IMR-90 (cell line): ENCODE measurements around the gene CD80. TPM values are rescaled to one million over a fixed set of nuclear protein-coding genes. Genes with fewer than 3 reads are reported as not detected.

Source experiments
- ATAC-seq: fragments of 200-7000 bp; cut with Tn5 transposase; 2 replicates; pipeline ENCODE4 v1.9.1; 2020; ENCODE audit warnings: low read depth, mild to moderate bottlenecking, moderate library complexity
- BruUV-seq: library from RNA; stranded (reverse); fragments of 400-500 nt; replicated peaks from 2 replicates; lab custom pipeline; 2021; lab: Mats Ljungman, UMichigan
- CTCF ChIA-PET: fragments of 300-600 bp; formaldehyde crosslinking; extraction: SDS; loops from one replicate; lab custom pipeline; 2021; ENCODE audit warnings: antibody characterized with exemption; lab: Yijun Ruan, JAX
- POLR2A ChIA-PET: fragments of 300-600 bp; sonication (Branson Sonifier 250); formaldehyde crosslinking; loops from one replicate; lab custom pipeline; 2022; ENCODE audit warnings: antibody characterized with exemption; ENCODE audit not compliant: unreplicated experiment; lab: Charles Lee
- DNase-seq: peaks from one replicate; pipeline ENCODE4 v3.0.0; 2013
- H2AFZ ChIP-seq: replicated peaks from 2 replicates; pipeline ENCODE3; 2013; ENCODE audit warnings: low read length, mild to moderate bottlenecking; ENCODE audit not compliant: poor library complexity
- H2AK5ac ChIP-seq: 2 replicates; pipeline ENCODE4 v1.6.1; 2013; ENCODE audit warnings: low read depth, low read length, inconsistent platforms
- H2AK9ac ChIP-seq: replicated peaks from 2 replicates; pipeline ENCODE3; 2013; ENCODE audit warnings: mild to moderate bottlenecking, low read depth, low read length, moderate library complexity; ENCODE audit not compliant: poor library complexity
- H2BK120ac ChIP-seq: 2 replicates; pipeline ENCODE4 v1.6.1; 2013; ENCODE audit warnings: low read depth, low read length, inconsistent platforms
- H2BK15ac ChIP-seq: 3 replicates; pipeline ENCODE4 v1.6.1; 2013; ENCODE audit warnings: low read depth, low read length, inconsistent platforms
- H2BK20ac ChIP-seq: 2 replicates; pipeline ENCODE4 v1.6.1; 2013; ENCODE audit warnings: low read depth, mild to moderate bottlenecking, inconsistent platforms, low read length, moderate library complexity
- H2BK5ac ChIP-seq: 2 replicates; pipeline ENCODE4 v1.6.1; 2013; ENCODE audit warnings: mild to moderate bottlenecking, low read depth, low read length, inconsistent platforms; ENCODE audit not compliant: poor library complexity, severe bottlenecking
- H3K14ac ChIP-seq: replicated peaks from 2 replicates; pipeline ENCODE4 v1.6.1; 2013; ENCODE audit warnings: low read depth, low read length, inconsistent platforms
- H3K18ac ChIP-seq: 2 replicates; pipeline ENCODE4 v1.6.1; 2013; ENCODE audit warnings: low read depth, low read length, control low read depth
- H3K23ac ChIP-seq: 2 replicates; pipeline ENCODE4 v1.6.1; 2013; ENCODE audit warnings: low read depth, low read length, inconsistent platforms
- H3K27ac ChIP-seq: 2 replicates; pipeline ENCODE4 v1.5.1; 2013; ENCODE audit warnings: mild to moderate bottlenecking, control low read depth, low read length; ENCODE audit not compliant: insufficient read depth
- H3K27me3 ChIP-seq: 2 replicates; pipeline ENCODE4 v1.6.1; 2013; ENCODE audit warnings: low read length; ENCODE audit not compliant: control insufficient read depth, insufficient read depth
- H3K36me3 ChIP-seq: 2 replicates; pipeline ENCODE4 v1.6.1; 2013; ENCODE audit warnings: low read length, mixed read lengths; ENCODE audit not compliant: control insufficient read depth, insufficient read depth
- H3K4ac ChIP-seq: 2 replicates; pipeline ENCODE4 v1.6.1; 2013; ENCODE audit warnings: low read depth, low read length, inconsistent platforms
- H3K4me1 ChIP-seq: 2 replicates; pipeline ENCODE4 v1.6.1; 2013; ENCODE audit warnings: low read length, mixed read lengths; ENCODE audit not compliant: control insufficient read depth, insufficient read depth
- H3K4me2 ChIP-seq: 2 replicates; pipeline ENCODE4 v1.6.1; 2013; ENCODE audit warnings: low read depth, mild to moderate bottlenecking, control low read depth, low read length, moderate library complexity
- H3K4me3 ChIP-seq: 2 replicates; pipeline ENCODE4 v1.5.1; 2013; ENCODE audit warnings: low read depth, mild to moderate bottlenecking, control low read depth, low read length, moderate library complexity; ENCODE audit not compliant: insufficient read depth
- H3K56ac ChIP-seq: 2 replicates; pipeline ENCODE4 v1.6.1; 2013; ENCODE audit warnings: low read length, inconsistent platforms; ENCODE audit not compliant: insufficient read depth; ENCODE audit errors: extremely low read depth
- H3K79me1 ChIP-seq, 2 experiments: 2 replicates each; pipeline ENCODE4 v1.6.1; 2013; ENCODE audit warnings: low read length in 2 of 2, inconsistent platforms in 1 of 2, low read depth in 1 of 2
- H3K9ac ChIP-seq: 2 replicates; pipeline ENCODE4 v1.6.1; 2013; ENCODE audit warnings: low read depth, low read length, control low read depth
- H3K9me1 ChIP-seq: 2 replicates; pipeline ENCODE4 v1.6.1; 2013; ENCODE audit warnings: low read length, inconsistent platforms; ENCODE audit not compliant: insufficient read depth
- H3K9me3 ChIP-seq: 2 replicates; pipeline ENCODE4 v1.6.1; 2013; ENCODE audit warnings: low read length; ENCODE audit not compliant: control insufficient read depth, insufficient read depth
- H4K20me1 ChIP-seq: 2 replicates; pipeline ENCODE4 v1.6.1; 2013; ENCODE audit warnings: low read length, inconsistent platforms; ENCODE audit not compliant: insufficient read depth
- H4K5ac ChIP-seq: 2 replicates; pipeline ENCODE4 v1.6.1; 2013; ENCODE audit warnings: mild to moderate bottlenecking, low read depth, low read length, control low read depth
- H4K8ac ChIP-seq, 2 experiments: 2 replicates each; pipeline ENCODE4 v1.6.1; 2013; ENCODE audit warnings: low read depth in 2 of 2, low read length in 2 of 2, control low read depth in 1 of 2, inconsistent platforms in 1 of 2
- H4K91ac ChIP-seq: 2 replicates; pipeline ENCODE4 v1.6.1; 2013; ENCODE audit warnings: low read depth, low read length, inconsistent platforms; ENCODE audit not compliant: insufficient read depth
- CTCF ChIP-seq: conservative IDR thresholded peaks from 2 replicates; pipeline ENCODE4 v1.5.1; 2012; ENCODE audit warnings: mild to moderate bottlenecking, low read depth, low read length, improper control_type of control experiment
- MXI1 ChIP-seq: IDR thresholded peaks from 2 replicates; pipeline ENCODE4 v1.6.1; 2012; ENCODE audit warnings: low read depth, mild to moderate bottlenecking, low read length, moderate library complexity, borderline replicate concordance
- RAD21 ChIP-seq: IDR thresholded peaks from 2 replicates; pipeline ENCODE4 v1.6.1; 2012; ENCODE audit warnings: low read length, improper control_type of control experiment
- WGBS, 2 experiments: methylation state at CpG; one replicate each; pipeline versions ENCODE4 v1.1.5 to v1.1.7; 2013; ENCODE audit warnings: missing lambda C conversion rate in 2 of 2; ENCODE audit not compliant: insufficient read length in 1 of 2; ENCODE audit errors: extremely low coverage in 2 of 2; 5-methylcytosine and 5-hydroxymethylcytosine counted together
- dilution Hi-C: fragments of 300-500 bp; cut with HindIII; formaldehyde crosslinking; loops from one replicate; pipeline ENCODE4 v1.14.3; 2018; ENCODE audit warnings: low sequenced_read_pairs; ENCODE audit not compliant: unreplicated experiment
- in situ Hi-C: fragments of 300-500 bp; cut with MboI; formaldehyde crosslinking; loops from 3 replicates; pipeline ENCODE4 v1.14.3; 2019; ENCODE audit warnings: low sequenced_read_pairs, inconsistent platforms, mixed read lengths
- intact Hi-C: fragments of 100-400 bp; cut with micrococcal nuclease; formaldehyde crosslinking; loops from 2 replicates; pipeline ENCODE4 v1.10.0; 2022
- polyA plus RNA-seq, 3 experiments: library from polyadenylated mRNA; depleted of rRNA; stranded (reverse); fragments of >200 nt; gene quantifications; 2 replicates each; pipeline ENCODE4 v1.2.3, GENCODE V29; 2012; ENCODE audit warnings: low replicate concordance in 1 of 3
- total RNA-seq: library from RNA; depleted of rRNA; stranded (reverse); fragments of >200 nt; gene quantifications from 2 replicates; pipeline ENCODE4 v1.2.3, GENCODE V29; 2012

Gene CD80
- total and polyA plus RNA-seq, 2 of the 4 experiments (the other 2 are of a cell fraction): not detected

DNA sequence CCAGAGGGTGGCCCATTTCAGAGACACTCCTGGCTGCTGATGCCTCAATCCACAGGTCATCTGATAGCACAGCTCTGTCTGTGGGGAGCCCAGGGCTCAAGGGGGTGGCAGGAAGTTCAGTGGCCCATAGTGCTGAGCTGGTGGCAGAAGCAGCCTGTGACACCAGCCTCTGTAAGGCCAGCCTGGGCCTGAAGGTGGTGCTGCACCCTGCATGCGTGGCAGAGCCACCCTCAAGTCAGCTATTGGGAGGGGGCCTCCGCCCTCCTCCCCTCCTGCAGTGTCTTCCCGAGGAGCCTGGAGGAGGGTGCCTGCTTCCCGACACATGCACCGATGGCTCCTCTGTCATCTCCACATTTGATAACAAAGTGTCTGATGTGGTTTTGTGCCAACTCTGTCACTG, 41.3 kb upstream of the CD80 start:
- dilution Hi-C loops (no loop called here), intact Hi-C loops (no loop called here), in situ Hi-C loops (no loop called here)
- H3K4me1 ChIP-seq: no peaks in the 10 kb centered on the region
- no peak overlapping the region for H3K4me2 ChIP-seq
- H3K9me3 ChIP-seq: no peaks in the 10 kb centered on the region
- H4K8ac ChIP-seq: no peak overlapping the region
- H3K4me3 ChIP-seq: no peak overlapping the region
- H4K20me1 ChIP-seq: no peaks in the 10 kb centered on the region
- H3K9me1 ChIP-seq: no peaks in the 10 kb centered on the region
- ATAC-seq (no peak), DNase-seq (no peak)
- no peak overlapping the region for H2BK120ac ChIP-seq
- H2BK20ac ChIP-seq: no peak overlapping the region
- H2BK5ac ChIP-seq: no peak overlapping the region
- H4K5ac ChIP-seq: no peak overlapping the region
- H3K4ac ChIP-seq: no peak overlapping the region
- no peak overlapping the region for H3K27ac ChIP-seq
- H2AK9ac ChIP-seq: no peak overlapping the region
- H3K27me3 ChIP-seq: peaks cover 19% of the 10 kb centered on the region
- ChIA-PET POLR2A (no interaction called here), CTCF (no interaction called here)
- H4K91ac ChIP-seq: no peak overlapping the region
- H3K14ac ChIP-seq: no peak overlapping the region
- no peak overlapping the region for H3K18ac ChIP-seq
- H2AK5ac ChIP-seq: no peak overlapping the region
- no peaks in the 10 kb centered on the region for H3K79me1 ChIP-seq
- TF ChIP-seq MXI1 (no peak), RAD21 (peak; percentile 30), CTCF (peak; percentile 29; the same call in 1 of the 2 replicates)
- no peak overlapping the region for H3K9ac ChIP-seq
- H3K23ac ChIP-seq: no peak overlapping the region
- no CpG with 5 or more reads among the region's 5 CpGs for WGBS, 2 experiments
- no TSS peak for BruUV-seq
- no peak overlapping the region for H2BK15ac ChIP-seq
- no peaks in the 10 kb centered on the region for H3K36me3 ChIP-seq
- H3K56ac ChIP-seq: no peak overlapping the region
- H2AFZ ChIP-seq: no peak overlapping the region
